H9 (cell line): ENCODE data around the gene STMN3. TPM values are rescaled to one million over a fixed set of nuclear protein-coding genes. Genes with fewer than 3 reads are reported as not detected.

Experiments
- DNase-seq: peaks from one replicate; pipeline ENCODE4 v3.0.0-alpha.2; 2017
- H2AFZ ChIP-seq: one replicate; pipeline ENCODE4 v1.6.1; 2013; ENCODE audit warnings: mild to moderate bottlenecking, low read length, control low read depth, moderate library complexity
- H2AK5ac ChIP-seq: 2 replicates; pipeline ENCODE4 v1.6.1; 2013; ENCODE audit warnings: low read length, control low read depth, mixed read lengths; ENCODE audit not compliant: insufficient read length
- H2BK120ac ChIP-seq: one replicate; pipeline ENCODE4 v1.6.1; 2013; ENCODE audit warnings: low read depth, mild to moderate bottlenecking, low read length, control low read depth, inconsistent platforms; ENCODE audit not compliant: poor library complexity, severe bottlenecking
- H2BK12ac ChIP-seq: 2 replicates; pipeline ENCODE4 v1.6.1; 2013; ENCODE audit warnings: low read length, control low read depth, mixed read lengths, low read depth; ENCODE audit not compliant: insufficient read length
- H2BK15ac ChIP-seq: 2 replicates; pipeline ENCODE4 v1.6.1; 2013; ENCODE audit warnings: low read depth, low read length, control low read depth
- H2BK20ac ChIP-seq: one replicate; pipeline ENCODE4 v1.6.1; 2013; ENCODE audit warnings: low read depth, mild to moderate bottlenecking, low read length, control low read depth, inconsistent platforms; ENCODE audit not compliant: poor library complexity, severe bottlenecking
- H2BK5ac ChIP-seq: 2 replicates; pipeline ENCODE4 v1.6.1; 2013; ENCODE audit warnings: low read length, control low read depth, mixed read lengths; ENCODE audit not compliant: insufficient read length
- H3K14ac ChIP-seq: 2 replicates; pipeline ENCODE4 v1.6.1; 2013; ENCODE audit warnings: low read length, control low read depth; ENCODE audit not compliant: insufficient read depth
- H3K18ac ChIP-seq: 2 replicates; pipeline ENCODE4 v1.6.1; 2013; ENCODE audit warnings: low read depth, mild to moderate bottlenecking, mixed read lengths, low read length, control low read depth; ENCODE audit not compliant: insufficient read length
- H3K23ac ChIP-seq: 2 replicates; pipeline ENCODE4 v1.6.1; 2013; ENCODE audit warnings: low read length, control low read depth, mixed read lengths, low read depth; ENCODE audit not compliant: insufficient read length
- H3K23me2 ChIP-seq: 2 replicates; pipeline ENCODE4 v1.6.1; 2013; ENCODE audit warnings: low read depth, mild to moderate bottlenecking, mixed read lengths, low read length, control low read depth; ENCODE audit not compliant: insufficient read length, poor library complexity, severe bottlenecking
- H3K27ac ChIP-seq: 2 replicates; pipeline ENCODE4 v1.5.1; 2013; ENCODE audit warnings: low read length, control low read depth, mixed read lengths, low read depth; ENCODE audit not compliant: insufficient read length
- H3K27me3 ChIP-seq: 2 replicates; pipeline ENCODE4 v1.6.1; 2013; ENCODE audit warnings: low read length, control low read depth, inconsistent platforms; ENCODE audit not compliant: insufficient read depth
- H3K4ac ChIP-seq: 2 replicates; pipeline ENCODE4 v1.6.1; 2013; ENCODE audit warnings: low read depth, mild to moderate bottlenecking, control low read depth, inconsistent platforms, low read length, moderate library complexity
- H3K4me1 ChIP-seq: 2 replicates; pipeline ENCODE4 v1.6.1; 2013; ENCODE audit warnings: low read length, control low read depth, inconsistent platforms; ENCODE audit not compliant: insufficient read depth
- H3K4me2 ChIP-seq: 2 replicates; pipeline ENCODE4 v1.6.1; 2013; ENCODE audit warnings: low read length, control low read depth, mixed read lengths; ENCODE audit not compliant: insufficient read length, insufficient read depth
- H3K56ac ChIP-seq: 2 replicates; pipeline ENCODE4 v1.6.1; 2013; ENCODE audit warnings: low read depth, mild to moderate bottlenecking, mixed read lengths, low read length, control low read depth; ENCODE audit not compliant: insufficient read length
- H3K79me1 ChIP-seq: 2 replicates; pipeline ENCODE4 v1.6.1; 2013; ENCODE audit warnings: low read depth, mild to moderate bottlenecking, moderate library complexity, low read length, control low read depth, inconsistent platforms; ENCODE audit not compliant: insufficient read depth, poor library complexity, severe bottlenecking
- H3K79me2 ChIP-seq: 2 replicates; pipeline ENCODE4 v1.6.1; 2013; ENCODE audit warnings: low read length, control low read depth, inconsistent platforms; ENCODE audit not compliant: insufficient read depth
- H3K9ac ChIP-seq: 2 replicates; pipeline ENCODE4 v1.6.1; 2013; ENCODE audit warnings: low read length, control low read depth, mixed read lengths; ENCODE audit not compliant: insufficient read length; ENCODE audit errors: extremely low read depth
- H3K9me3 ChIP-seq: one replicate; pipeline ENCODE4 v1.6.1; 2013; ENCODE audit warnings: low read depth, low read length, inconsistent platforms; ENCODE audit not compliant: control insufficient read depth
- H3T11ph ChIP-seq: one replicate; pipeline ENCODE4 v1.6.1; 2013; ENCODE audit warnings: mild to moderate bottlenecking, low read length, control low read depth, inconsistent platforms
- H4K20me1 ChIP-seq: one replicate; pipeline ENCODE4 v1.6.1; 2013; ENCODE audit not compliant: control insufficient read depth, insufficient read length, insufficient read depth
- H4K5ac ChIP-seq: 2 replicates; pipeline ENCODE4 v1.6.1; 2013; ENCODE audit warnings: low read depth, mild to moderate bottlenecking, mixed read lengths, low read length, control low read depth; ENCODE audit not compliant: insufficient read length
- H4K8ac ChIP-seq: replicated peaks from 2 replicates; pipeline ENCODE4 v1.6.1; 2013; ENCODE audit warnings: low read length, control low read depth, mixed read lengths, low read depth; ENCODE audit not compliant: insufficient read length
- H4K91ac ChIP-seq: 2 replicates; pipeline ENCODE4 v1.6.1; 2013; ENCODE audit warnings: low read depth, mild to moderate bottlenecking, moderate library complexity, mixed read lengths, low read length, control low read depth; ENCODE audit not compliant: insufficient read length
- H3K27ac Mint-ChIP-seq, 3 experiments: 2 replicates in 2 of 3; 3 replicates in 1 of 3; pipeline ENCODE4 v1.8.0; 2020 to 2021; ENCODE audit warnings: mixed read lengths in 3 of 3, mild to moderate bottlenecking in 1 of 3, moderate library complexity in 1 of 3
- H3K27me3 Mint-ChIP-seq: 2 replicates; pipeline ENCODE4 v1.8.0; 2021; ENCODE audit warnings: low read depth, mild to moderate bottlenecking, moderate library complexity, mixed read lengths
- H3K36me3 Mint-ChIP-seq, 3 experiments: 2 replicates in 2 of 3; 3 replicates in 1 of 3; pipeline ENCODE4 v1.8.0; 2020 to 2021; ENCODE audit warnings: low read depth in 3 of 3, mixed read lengths in 3 of 3; ENCODE audit not compliant: insufficient read depth in 1 of 3
- H3K4me1 Mint-ChIP-seq, 2 experiments: 2 replicates each; pipeline ENCODE4 v1.8.0; 2020; ENCODE audit warnings: mixed read lengths in 2 of 2
- H3K4me3 Mint-ChIP-seq, 2 experiments: 2 replicates in 1 of 2; 3 replicates in 1 of 2; pipeline ENCODE4 v1.8.0; 2020 to 2021; ENCODE audit warnings: mild to moderate bottlenecking in 2 of 2, mixed read lengths in 2 of 2, moderate library complexity in 1 of 2
- H3K9me3 Mint-ChIP-seq, 2 experiments: 2 replicates in 1 of 2; 3 replicates in 1 of 2; pipeline ENCODE4 v1.8.0; 2020; ENCODE audit warnings: mild to moderate bottlenecking in 2 of 2, mixed read lengths in 2 of 2, moderate library complexity in 1 of 2
- WGBS: extraction: QIAGEN DNeasy Blood & Tissue Kit; methylation state at CpG from one replicate; pipeline ENCODE4 v1.1.7; 2013; ENCODE audit warnings: missing lambda C conversion rate, low lambda C conversion rate, mixed read lengths; ENCODE audit not compliant: insufficient read length; ENCODE audit errors: extremely low coverage; 5-methylcytosine and 5-hydroxymethylcytosine counted together
- total RNA-seq: library from RNA; stranded (reverse); gene quantifications from 2 replicates; pipeline ENCODE4 v1.2.1, GENCODE V29; 2021
- TF ChIP-seq, protein P1 (sequence below): fragments of 200-600 bp; sonication (generic); conservative IDR thresholded peaks from 3 replicates; pipeline ENCODE4 v1.8.0; 2021; ENCODE audit warnings: antibody characterized with exemption, mild to moderate bottlenecking

STMN3 gene
- total RNA-seq, 1 experiment from 2014 or later, result 54.0 TPM

DNA sequence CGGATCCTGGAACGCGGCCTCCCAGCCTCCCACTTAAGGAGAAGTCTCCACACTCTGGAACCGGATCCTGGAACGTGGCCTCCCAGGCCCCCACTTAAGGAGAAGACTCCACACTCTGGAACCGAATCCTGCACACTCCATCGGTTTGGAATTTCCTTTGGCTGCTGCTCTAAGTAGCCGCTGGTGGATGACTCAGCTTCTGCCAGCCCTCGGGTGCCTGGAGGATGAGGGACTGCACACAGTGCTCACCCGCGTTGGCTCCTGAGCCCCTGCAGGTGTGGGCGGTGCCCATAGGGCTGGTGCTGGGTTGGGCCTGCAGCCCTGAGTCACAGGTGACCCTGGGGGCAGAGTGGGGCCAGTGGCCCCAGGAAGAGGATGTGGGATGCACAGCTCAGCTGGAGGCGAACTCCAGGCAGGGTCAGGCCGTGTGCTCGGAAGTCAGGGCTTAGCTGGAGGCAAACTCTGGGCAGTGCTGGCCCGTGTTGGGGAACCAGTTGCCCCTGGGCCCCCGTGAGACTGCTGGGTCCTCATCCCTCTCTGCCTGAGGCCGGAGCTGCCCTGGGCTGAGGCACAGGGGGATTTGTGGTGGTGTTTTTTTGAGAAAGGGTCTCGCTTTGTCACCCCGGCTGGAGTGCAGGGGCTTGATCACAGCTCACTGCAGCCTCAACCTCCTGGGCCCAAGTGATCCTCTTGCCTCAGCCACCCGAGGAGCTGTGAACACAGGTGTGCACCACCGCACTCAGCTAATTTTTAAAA is 29.3 kb upstream of the STMN3 start:
- Mint-ChIP-seq H3K9me3 (no peaks in the 10 kb centered on the region; a peak in 1 of 5 replicates), H3K27me3 (no peaks in the 10 kb centered on the region), H3K36me3 (peaks cover 6 to 9% (median 9%) of the 10 kb centered on the region in 3 experiments; a peak in 5 of 7 replicates), H3K4me1 (no peaks in the 10 kb centered on the region), H3K27ac (no peak overlapping the region), H3K4me3 (no peak overlapping the region)
- H4K20me1 ChIP-seq, result no peaks in the 10 kb centered on the region
- no peaks in the 10 kb centered on the region for H3K4me1 ChIP-seq
- H2BK12ac ChIP-seq, result no peak overlapping the region
- no peak overlapping the region for H3K4me2 ChIP-seq
- no peak overlapping the region for H2AFZ ChIP-seq
- H2BK15ac ChIP-seq, result no peak overlapping the region
- H3K18ac ChIP-seq, result no peak overlapping the region
- no peak overlapping the region for H3K27ac ChIP-seq
- no peaks in the 10 kb centered on the region for H3K23me2 ChIP-seq
- no peak overlapping the region for H3K23ac ChIP-seq
- no peaks in the 10 kb centered on the region for H3K79me1 ChIP-seq
- H3K9me3 ChIP-seq, result no peaks in the 10 kb centered on the region
- H2BK120ac ChIP-seq, result no peak overlapping the region
- no peak overlapping the region for H4K5ac ChIP-seq
- H3K14ac ChIP-seq, result no peak overlapping the region
- H3K9ac ChIP-seq, result no peak overlapping the region
- H3T11ph ChIP-seq, result no peak overlapping the region
- no peak overlapping the region for H4K8ac ChIP-seq
- H2AK5ac ChIP-seq, result no peak overlapping the region
- no peaks in the 10 kb centered on the region for H3K79me2 ChIP-seq
- TF ChIP-seq, protein P1, sequence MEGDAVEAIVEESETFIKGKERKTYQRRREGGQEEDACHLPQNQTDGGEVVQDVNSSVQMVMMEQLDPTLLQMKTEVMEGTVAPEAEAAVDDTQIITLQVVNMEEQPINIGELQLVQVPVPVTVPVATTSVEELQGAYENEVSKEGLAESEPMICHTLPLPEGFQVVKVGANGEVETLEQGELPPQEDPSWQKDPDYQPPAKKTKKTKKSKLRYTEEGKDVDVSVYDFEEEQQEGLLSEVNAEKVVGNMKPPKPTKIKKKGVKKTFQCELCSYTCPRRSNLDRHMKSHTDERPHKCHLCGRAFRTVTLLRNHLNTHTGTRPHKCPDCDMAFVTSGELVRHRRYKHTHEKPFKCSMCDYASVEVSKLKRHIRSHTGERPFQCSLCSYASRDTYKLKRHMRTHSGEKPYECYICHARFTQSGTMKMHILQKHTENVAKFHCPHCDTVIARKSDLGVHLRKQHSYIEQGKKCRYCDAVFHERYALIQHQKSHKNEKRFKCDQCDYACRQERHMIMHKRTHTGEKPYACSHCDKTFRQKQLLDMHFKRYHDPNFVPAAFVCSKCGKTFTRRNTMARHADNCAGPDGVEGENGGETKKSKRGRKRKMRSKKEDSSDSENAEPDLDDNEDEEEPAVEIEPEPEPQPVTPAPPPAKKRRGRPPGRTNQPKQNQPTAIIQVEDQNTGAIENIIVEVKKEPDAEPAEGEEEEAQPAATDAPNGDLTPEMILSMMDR, result no peak
- no peak overlapping the region for H3K56ac ChIP-seq
- no peak overlapping the region for H3K4ac ChIP-seq
- H3K27me3 ChIP-seq, result no peaks in the 10 kb centered on the region
- WGBS, result no CpG with 5 or more reads among the region's 22 CpGs
- H2BK20ac ChIP-seq, result no peak overlapping the region
- no peak overlapping the region for H2BK5ac ChIP-seq
- DNase-seq, result no peak
- H4K91ac ChIP-seq, result no peak overlapping the region
